Measurements from ENCODE around the gene OSM.

OSM gene

DNA sequence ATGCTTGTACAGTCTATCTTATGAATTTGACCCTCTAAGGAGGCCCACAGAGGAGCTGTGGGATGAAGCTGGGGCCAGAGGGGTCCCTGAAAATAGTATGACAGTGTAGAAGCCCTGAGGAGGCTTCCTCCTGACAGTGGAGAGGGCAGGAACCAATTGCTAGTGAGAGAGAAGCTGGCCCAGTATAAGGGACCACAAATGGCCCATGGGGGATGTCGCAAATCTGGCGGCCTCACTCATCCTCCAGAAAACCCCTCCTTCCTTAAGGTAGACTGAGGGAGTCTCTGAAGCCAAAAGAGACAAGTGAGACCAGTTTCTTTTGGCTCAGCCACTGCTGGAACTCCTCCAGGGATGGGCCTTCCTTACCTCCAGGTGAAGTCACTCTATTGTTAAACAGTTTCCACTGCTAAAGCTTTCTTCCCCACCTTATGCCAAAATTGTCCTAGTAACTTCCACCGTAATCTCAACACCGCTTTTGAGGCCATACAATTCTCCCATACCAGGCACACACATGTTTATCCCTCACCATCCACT lies 40.5 kb upstream of the OSM start:
- Histone ChIP-seq H3K79me2 (ENCODE audit: insufficient read depth, low read length) (no peaks in the 10 kb centered on the region), H3K4me3 (ENCODE audit: low read depth, low read length, poor library complexity, severe bottlenecking) (peak overlapping the region; percentile 50), H3K9me2 (ENCODE audit: low read depth, low read length) (no peaks in the 10 kb centered on the region)

DNA sequence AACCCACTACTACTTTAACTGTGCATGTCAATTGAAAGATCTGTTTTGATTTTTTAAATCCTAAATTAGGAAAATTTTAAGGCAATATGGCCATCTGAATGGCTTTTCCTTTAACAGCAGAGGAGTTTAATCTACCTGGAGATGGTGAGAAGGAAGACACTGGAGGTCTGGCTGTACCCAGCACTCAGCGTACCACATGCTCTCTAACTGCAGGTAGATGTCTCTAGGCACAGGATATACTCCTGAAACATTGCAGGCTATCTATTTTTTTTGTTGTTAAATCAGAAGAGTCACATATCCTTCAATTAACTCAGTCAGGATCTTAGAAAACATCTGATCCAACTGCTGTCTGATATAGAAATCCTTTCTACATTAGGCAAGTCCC lies 40.0 kb upstream of the OSM start:
- Histone ChIP-seq H3K36me3 (ENCODE audit: insufficient read depth, low read length) (peaks cover 4% of the 10 kb centered on the region; the same call in 1 of the 2 replicates), H3K27me3 (ENCODE audit: insufficient read depth, low read length) (no peaks in the 10 kb centered on the region), H3K79me2 (ENCODE audit: insufficient read depth, low read length) (no peaks in the 10 kb centered on the region), H3K9me3 (ENCODE audit: low read length) (no peaks in the 10 kb centered on the region), H3K9me2 (ENCODE audit: low read depth, low read length) (no peaks in the 10 kb centered on the region), H3K4me1 (ENCODE audit: insufficient read depth, low read length, severe bottlenecking) (peaks cover 100% of the 10 kb centered on the region), H3K9ac (ENCODE audit: low read length) (peak overlapping the region; percentile 79), H2AFZ (ENCODE audit: low read length) (no peak overlapping the region), H3K4me3 (ENCODE audit: low read depth, low read length, poor library complexity, severe bottlenecking) (peak overlapping the region; percentile 50), H3K27ac (ENCODE audit: low read depth, low read length, poor library complexity, severe bottlenecking) (peak overlapping the region; percentile 99), H3F3A (ENCODE audit: insufficient read depth, low read length) (0 out of 2 replicates have a peak, but pooled peaks cover 3% of the 10 kb centered on the region), H4K20me1 (ENCODE audit: insufficient read depth, low read length) (no peaks in the 10 kb centered on the region), H3K4me2 (ENCODE audit: low read length) (peak overlapping the region; percentile 78)
- no peak for TF ChIP-seq EZH2 (IDR thresholded peaks at IDR 0.05; ENCODE audit: borderline replicate concordance, low read length)
- TF ChIP-seq, protein P1, sequence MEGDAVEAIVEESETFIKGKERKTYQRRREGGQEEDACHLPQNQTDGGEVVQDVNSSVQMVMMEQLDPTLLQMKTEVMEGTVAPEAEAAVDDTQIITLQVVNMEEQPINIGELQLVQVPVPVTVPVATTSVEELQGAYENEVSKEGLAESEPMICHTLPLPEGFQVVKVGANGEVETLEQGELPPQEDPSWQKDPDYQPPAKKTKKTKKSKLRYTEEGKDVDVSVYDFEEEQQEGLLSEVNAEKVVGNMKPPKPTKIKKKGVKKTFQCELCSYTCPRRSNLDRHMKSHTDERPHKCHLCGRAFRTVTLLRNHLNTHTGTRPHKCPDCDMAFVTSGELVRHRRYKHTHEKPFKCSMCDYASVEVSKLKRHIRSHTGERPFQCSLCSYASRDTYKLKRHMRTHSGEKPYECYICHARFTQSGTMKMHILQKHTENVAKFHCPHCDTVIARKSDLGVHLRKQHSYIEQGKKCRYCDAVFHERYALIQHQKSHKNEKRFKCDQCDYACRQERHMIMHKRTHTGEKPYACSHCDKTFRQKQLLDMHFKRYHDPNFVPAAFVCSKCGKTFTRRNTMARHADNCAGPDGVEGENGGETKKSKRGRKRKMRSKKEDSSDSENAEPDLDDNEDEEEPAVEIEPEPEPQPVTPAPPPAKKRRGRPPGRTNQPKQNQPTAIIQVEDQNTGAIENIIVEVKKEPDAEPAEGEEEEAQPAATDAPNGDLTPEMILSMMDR (IDR thresholded peaks at IDR 0.05; ENCODE audit: low read length) = no peak

More for the DNA sequence above, 40.5 kb upstream of the OSM start:
- H3K36me3 ChIP-seq (ENCODE audit: insufficient read depth, low read length) = peaks cover 1% of the 10 kb centered on the region; the same call in 1 of the 2 replicates
- no peaks in the 10 kb centered on the region for H3K27me3 ChIP-seq (ENCODE audit: insufficient read depth, low read length)
- H2AFZ ChIP-seq (ENCODE audit: low read length) = no peak overlapping the region
- H3F3A ChIP-seq (ENCODE audit: insufficient read depth, low read length) = 0 out of 2 replicates have a peak, but pooled peaks cover 3% of the 10 kb centered on the region
- peak overlapping the region; percentile 78 for H3K4me2 ChIP-seq (ENCODE audit: low read length)
- H4K20me1 ChIP-seq (ENCODE audit: insufficient read depth, low read length) = no peaks in the 10 kb centered on the region
- TF ChIP-seq EZH2 (IDR thresholded peaks at IDR 0.05; ENCODE audit: borderline replicate concordance, low read length) = no peak
- TF ChIP-seq, protein P1 (IDR thresholded peaks at IDR 0.05; ENCODE audit: low read length) = no peak
- peak overlapping the region; percentile 99 for H3K27ac ChIP-seq (ENCODE audit: low read depth, low read length, poor library complexity, severe bottlenecking)
- H3K9me3 ChIP-seq (ENCODE audit: low read length) = no peaks in the 10 kb centered on the region
- peaks cover 95% of the 10 kb centered on the region for H3K4me1 ChIP-seq (ENCODE audit: insufficient read depth, low read length, severe bottlenecking)
- peak overlapping the region; percentile 79 for H3K9ac ChIP-seq (ENCODE audit: low read length)

DNA sequence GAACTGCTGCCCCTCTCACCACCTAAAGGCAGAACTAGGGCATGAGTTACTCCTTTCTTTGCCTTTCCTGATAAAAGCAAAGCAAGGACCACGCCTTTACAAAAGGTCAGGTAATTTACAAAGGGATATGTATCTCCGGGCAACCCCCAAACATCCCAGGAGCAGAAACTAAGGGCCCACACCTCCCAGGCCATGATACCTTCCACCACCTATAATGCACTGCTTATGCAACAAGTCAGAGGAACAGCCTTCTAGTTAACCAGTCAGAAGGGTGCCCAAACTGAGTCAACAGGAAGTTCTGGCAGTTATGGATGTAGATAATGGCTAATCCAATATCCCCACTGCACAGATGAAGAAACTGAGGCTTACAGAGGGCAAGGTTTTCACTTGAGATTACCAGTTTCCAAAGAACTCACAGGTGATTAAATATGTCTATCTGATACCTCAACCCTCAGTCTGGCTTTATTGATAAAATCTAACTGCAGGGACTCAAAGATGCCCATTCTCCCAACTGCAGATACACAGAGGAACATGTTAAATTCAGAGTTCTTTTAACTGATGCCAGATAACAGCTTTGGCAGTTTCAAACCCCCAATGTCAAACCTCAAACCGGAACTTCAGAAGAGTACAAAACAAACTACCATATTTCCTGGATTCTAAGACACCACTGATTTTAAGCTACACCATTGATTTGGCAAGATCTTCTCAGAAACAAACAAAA lies 39.4 kb upstream of the OSM start:
- Histone ChIP-seq H2AFZ (ENCODE audit: low read length) (no peak overlapping the region), H3K9me2 (ENCODE audit: low read depth, low read length) (no peaks in the 10 kb centered on the region), H3K4me1 (ENCODE audit: insufficient read depth, low read length, severe bottlenecking) (peaks cover 95% of the 10 kb centered on the region), H3F3A (ENCODE audit: insufficient read depth, low read length) (0 out of 2 replicates have a peak, but pooled peaks cover 3% of the 10 kb centered on the region), H3K4me3 (ENCODE audit: low read depth, low read length, poor library complexity, severe bottlenecking) (peak overlapping the region; percentile 50), H3K27me3 (ENCODE audit: insufficient read depth, low read length) (no peaks in the 10 kb centered on the region), H3K9ac (ENCODE audit: low read length) (peak overlapping the region; percentile 79), H3K36me3 (ENCODE audit: insufficient read depth, low read length) (peaks cover 7% of the 10 kb centered on the region; the same call in 1 of the 2 replicates), H3K4me2 (ENCODE audit: low read length) (peak overlapping the region; percentile 78), H3K9me3 (ENCODE audit: low read length) (no peaks in the 10 kb centered on the region), H3K79me2 (ENCODE audit: insufficient read depth, low read length) (no peaks in the 10 kb centered on the region), H3K27ac (ENCODE audit: low read depth, low read length, poor library complexity, severe bottlenecking) (peak overlapping the region; percentile 99), H4K20me1 (ENCODE audit: insufficient read depth, low read length) (no peaks in the 10 kb centered on the region)
- TF ChIP-seq, protein P1 (IDR thresholded peaks at IDR 0.05; ENCODE audit: low read length) = no peak
- TF ChIP-seq EZH2 (IDR thresholded peaks at IDR 0.05; ENCODE audit: borderline replicate concordance, low read length) = no peak
